KOPT-K1 (cell line): ENCODE measurements around the gene TMTC2.

Experiments
- H3K27ac ChIP-seq: fragments of 200-600 bp; sonication (generic); 2 replicates; pipeline ENCODE4 v1.5.1; 2016; ENCODE audit warnings: antibody characterized with exemption, mild to moderate bottlenecking, low read depth, low read length; ENCODE audit not compliant: poor library complexity, severe bottlenecking
- H3K36me3 ChIP-seq: fragments of 200-600 bp; sonication (generic); 2 replicates; pipeline ENCODE4 v1.5.1; 2017; ENCODE audit warnings: antibody characterized with exemption, mild to moderate bottlenecking, low read length, moderate library complexity; ENCODE audit not compliant: insufficient read depth
- H3K9me3 ChIP-seq: fragments of 200-600 bp; sonication (generic); 2 replicates; pipeline ENCODE4 v1.5.1; 2017; ENCODE audit warnings: antibody characterized with exemption, low read length, mild to moderate bottlenecking; ENCODE audit not compliant: insufficient read depth, poor library complexity, severe bottlenecking

Gene TMTC2

GRCh38 chr12:82961835-82962234 lies 275.1 kb downstream of the TMTC2 start:
- Histone ChIP-seq H3K9me3 (no peaks in the 10 kb centered on the region), H3K27ac (no peak overlapping the region), H3K36me3 (no peaks in the 10 kb centered on the region)

- H3K36me3 ChIP-seq, result no peaks in the 10 kb centered on the region
- no peak overlapping the region for H3K27ac ChIP-seq
Measured at GRCh38 chr12:82963956-82964355, 277.2 kb downstream of the TMTC2 start.

DNA sequence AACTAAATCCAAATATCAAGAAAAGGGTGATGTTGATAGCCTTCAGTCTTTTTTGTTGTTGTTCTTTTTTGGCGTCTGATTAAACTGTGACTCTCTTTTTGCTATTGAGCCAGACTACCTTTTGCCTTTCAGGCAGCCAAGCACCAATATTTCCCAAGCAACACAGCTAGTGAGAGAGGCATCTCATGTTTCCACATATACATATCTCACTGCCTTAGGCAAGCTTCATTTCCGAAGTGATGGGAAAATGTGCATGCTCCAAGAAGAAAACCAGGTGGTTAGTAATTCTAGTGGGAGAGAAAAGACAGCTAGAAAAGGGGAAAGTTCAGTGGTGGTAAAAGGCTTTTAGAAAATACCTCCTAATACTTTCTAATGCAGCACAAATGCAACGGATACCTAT lies 277.7 kb downstream of the TMTC2 start:
- Histone ChIP-seq H3K27ac (no peak overlapping the region), H3K36me3 (no peaks in the 10 kb centered on the region), H3K9me3 (no peaks in the 10 kb centered on the region)

More at GRCh38 chr12:82963956-82964355, 277.2 kb downstream of the TMTC2 start:
- H3K9me3 ChIP-seq, result no peaks in the 10 kb centered on the region

DNA sequence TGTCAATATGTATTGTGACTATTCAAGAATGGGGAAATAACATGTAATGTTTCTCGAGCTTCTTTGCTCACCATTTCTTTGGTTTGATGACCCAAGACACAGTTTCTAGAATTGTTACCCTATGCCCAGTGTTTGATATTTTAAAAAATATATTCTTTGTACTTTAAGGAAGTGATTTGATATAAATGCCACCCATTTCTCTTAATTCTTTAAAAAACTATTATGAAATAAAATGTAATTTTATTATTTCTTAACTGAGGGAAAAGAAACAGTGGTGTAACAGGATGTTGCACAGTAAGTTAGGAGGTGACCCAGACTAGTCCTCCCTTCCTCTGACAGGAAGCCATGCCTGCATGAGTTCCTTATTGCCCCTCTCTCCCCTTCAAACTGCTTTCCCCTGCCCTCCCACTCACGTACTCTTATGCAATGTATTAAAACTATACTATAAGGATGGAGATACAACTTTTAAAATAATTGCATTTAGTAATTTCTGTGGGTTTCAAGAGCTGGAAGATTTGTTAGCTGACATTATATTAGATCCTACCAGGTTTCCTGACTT lies 279.4 kb downstream of the TMTC2 start:
- no peaks in the 10 kb centered on the region for H3K9me3 ChIP-seq
- H3K36me3 ChIP-seq, result no peaks in the 10 kb centered on the region
- H3K27ac ChIP-seq, result no peak overlapping the region

GRCh38 chr12:82968631-82969367 lies 282.1 kb downstream of the TMTC2 start:
- Histone ChIP-seq H3K9me3 (no peaks in the 10 kb centered on the region), H3K36me3 (no peaks in the 10 kb centered on the region), H3K27ac (no peak overlapping the region)

DNA sequence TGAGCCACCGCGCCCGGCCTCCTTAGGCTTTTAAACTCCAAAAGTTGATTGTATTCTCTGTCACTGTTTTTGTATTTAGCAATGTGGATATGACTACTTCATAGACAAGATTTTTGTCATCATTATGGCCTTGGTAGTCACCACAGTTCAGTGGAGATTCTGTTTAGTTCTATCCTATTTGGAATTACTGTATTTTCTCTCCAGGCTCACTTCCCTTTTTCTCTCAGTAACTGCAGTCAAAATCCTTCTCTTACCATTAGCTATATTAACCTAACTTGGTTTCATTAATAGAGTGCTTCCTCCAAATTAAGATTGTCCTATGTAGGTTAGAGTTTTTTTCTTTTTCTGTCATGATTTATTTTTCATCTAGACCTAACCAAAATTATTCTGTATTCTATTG lies 283.9 kb downstream of the TMTC2 start:
- H3K36me3 ChIP-seq, result no peaks in the 10 kb centered on the region
- H3K9me3 ChIP-seq, result no peaks in the 10 kb centered on the region
- no peak overlapping the region for H3K27ac ChIP-seq

DNA sequence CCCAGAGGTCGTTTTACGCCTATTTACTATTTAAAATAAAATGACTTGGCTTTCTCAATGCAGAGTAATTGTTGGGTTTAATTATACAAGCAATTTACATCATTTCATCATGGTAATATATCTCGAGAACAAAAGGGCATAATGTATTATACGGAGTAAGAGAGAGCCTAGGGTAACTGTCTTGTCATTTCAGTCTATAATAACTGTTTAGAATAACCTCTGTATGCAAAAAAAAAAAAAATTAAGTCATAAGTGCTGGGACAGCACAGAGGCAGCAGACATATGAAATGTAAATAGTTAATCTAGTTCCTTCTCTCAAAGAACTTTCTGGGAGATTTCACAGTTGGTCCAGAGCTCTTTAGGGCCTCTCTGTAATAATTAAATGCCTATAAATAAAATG lies 284.9 kb downstream of the TMTC2 start:
- no peaks in the 10 kb centered on the region for H3K36me3 ChIP-seq
- no peaks in the 10 kb centered on the region for H3K9me3 ChIP-seq
- no peak overlapping the region for H3K27ac ChIP-seq

DNA sequence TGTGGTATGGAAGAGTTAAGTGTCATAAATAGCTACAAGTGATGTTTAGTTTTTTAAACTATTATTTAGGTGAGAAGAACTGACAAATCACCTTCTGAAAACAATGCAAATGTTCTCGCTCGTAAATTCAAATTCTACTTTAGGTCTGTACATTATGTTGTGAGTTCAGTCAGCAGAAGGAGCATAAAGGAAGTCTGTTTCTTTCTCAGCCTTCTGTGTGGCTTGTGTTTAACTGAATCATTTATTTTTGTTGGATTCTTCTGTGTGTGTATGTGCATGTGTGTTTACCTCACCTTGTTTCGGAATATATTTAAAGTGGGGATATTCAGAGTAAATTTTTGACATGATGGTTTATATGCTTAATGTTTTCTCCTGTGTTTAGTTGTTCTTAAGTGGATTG lies 285.9 kb downstream of the TMTC2 start:
- Histone ChIP-seq H3K9me3 (no peaks in the 10 kb centered on the region), H3K27ac (no peak overlapping the region), H3K36me3 (no peaks in the 10 kb centered on the region)

- H3K9me3 ChIP-seq, result no peaks in the 10 kb centered on the region
- H3K36me3 ChIP-seq, result no peaks in the 10 kb centered on the region
- no peak overlapping the region for H3K27ac ChIP-seq
Measured at GRCh38 chr12:82973592-82973991, 286.9 kb downstream of the TMTC2 start.

GRCh38 chr12:82981150-82981549 lies 294.4 kb downstream of the TMTC2 start:
- H3K27ac ChIP-seq, result no peak overlapping the region
- no peaks in the 10 kb centered on the region for H3K9me3 ChIP-seq
- no peaks in the 10 kb centered on the region for H3K36me3 ChIP-seq

DNA sequence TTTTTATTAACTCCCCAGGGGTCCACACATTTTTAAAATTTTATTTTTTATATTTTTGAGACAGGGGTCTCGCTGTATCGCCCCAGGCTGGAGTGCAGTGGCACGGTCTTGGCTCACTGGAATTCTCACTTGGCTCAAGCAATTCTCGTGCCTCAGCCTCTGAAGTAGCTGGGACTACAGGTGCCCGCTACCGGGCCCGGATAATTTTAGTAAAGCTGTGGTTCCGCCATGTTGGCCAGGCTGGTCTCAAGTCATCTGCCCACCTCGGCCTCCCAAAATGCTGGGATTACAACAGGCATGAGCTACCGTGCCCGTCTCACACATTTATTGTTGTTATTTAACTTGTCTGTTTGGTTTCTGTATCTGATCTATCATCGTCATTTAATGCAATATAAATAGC lies 307.4 kb downstream of the TMTC2 start:
- H3K36me3 ChIP-seq, result no peaks in the 10 kb centered on the region
- H3K27ac ChIP-seq, result no peak overlapping the region
- no peaks in the 10 kb centered on the region for H3K9me3 ChIP-seq

DNA sequence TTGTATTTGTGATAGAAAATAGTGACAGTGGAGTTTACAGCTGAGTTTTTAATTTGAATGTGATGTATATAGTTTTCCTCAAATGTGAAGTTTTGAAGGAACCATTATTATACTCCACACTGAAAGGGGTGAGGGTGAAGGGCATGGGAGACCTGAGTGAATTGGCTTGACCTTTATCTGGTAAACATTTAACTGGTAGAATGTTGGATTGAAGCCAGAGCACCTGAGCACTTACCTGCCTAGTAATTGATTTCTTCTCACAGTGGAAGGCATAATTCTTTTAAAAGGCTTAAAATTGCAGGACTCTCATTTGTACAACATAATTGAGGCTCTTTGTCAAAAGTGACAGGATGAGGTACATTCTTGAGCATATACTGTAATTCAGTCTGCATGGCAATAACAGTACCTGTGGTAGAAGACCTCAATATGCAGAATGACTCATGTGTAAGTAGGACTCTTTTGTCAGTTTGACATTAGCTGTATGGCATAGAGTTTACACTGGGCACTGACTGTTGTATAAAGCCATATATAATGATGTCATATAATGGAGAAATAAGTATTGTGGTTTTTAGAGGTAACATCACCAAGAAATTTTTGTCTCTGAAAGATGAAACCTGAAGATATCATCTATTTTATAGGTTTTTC lies 309.6 kb downstream of the TMTC2 start:
- Histone ChIP-seq H3K36me3 (no peaks in the 10 kb centered on the region), H3K27ac (no peak overlapping the region), H3K9me3 (no peaks in the 10 kb centered on the region)

- Histone ChIP-seq H3K9me3 (no peaks in the 10 kb centered on the region), H3K27ac (no peak overlapping the region), H3K36me3 (no peaks in the 10 kb centered on the region)
Measured at GRCh38 chr12:82998509-82998908, 311.8 kb downstream of the TMTC2 start.

DNA sequence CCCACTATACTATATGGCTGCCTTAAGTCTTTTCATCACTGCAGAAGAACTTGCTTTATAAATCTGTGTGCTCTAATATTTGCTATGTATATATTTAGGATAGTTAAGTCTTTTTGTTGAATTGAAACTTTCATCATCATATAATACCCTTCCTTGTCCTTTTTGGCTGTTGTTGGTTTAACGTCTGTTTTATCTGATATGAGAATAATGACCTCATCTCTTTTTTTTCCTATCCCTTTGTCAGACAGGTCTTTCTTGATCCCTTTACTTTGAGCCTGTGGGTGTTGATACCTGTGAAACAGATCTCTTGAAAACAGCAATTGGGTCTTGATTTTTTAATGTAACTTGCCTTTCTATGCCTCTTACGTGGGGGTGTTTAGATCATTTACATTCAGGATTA lies 316.3 kb downstream of the TMTC2 start:
- H3K27ac ChIP-seq, result no peak overlapping the region
- H3K36me3 ChIP-seq, result no peaks in the 10 kb centered on the region
- no peaks in the 10 kb centered on the region for H3K9me3 ChIP-seq

DNA sequence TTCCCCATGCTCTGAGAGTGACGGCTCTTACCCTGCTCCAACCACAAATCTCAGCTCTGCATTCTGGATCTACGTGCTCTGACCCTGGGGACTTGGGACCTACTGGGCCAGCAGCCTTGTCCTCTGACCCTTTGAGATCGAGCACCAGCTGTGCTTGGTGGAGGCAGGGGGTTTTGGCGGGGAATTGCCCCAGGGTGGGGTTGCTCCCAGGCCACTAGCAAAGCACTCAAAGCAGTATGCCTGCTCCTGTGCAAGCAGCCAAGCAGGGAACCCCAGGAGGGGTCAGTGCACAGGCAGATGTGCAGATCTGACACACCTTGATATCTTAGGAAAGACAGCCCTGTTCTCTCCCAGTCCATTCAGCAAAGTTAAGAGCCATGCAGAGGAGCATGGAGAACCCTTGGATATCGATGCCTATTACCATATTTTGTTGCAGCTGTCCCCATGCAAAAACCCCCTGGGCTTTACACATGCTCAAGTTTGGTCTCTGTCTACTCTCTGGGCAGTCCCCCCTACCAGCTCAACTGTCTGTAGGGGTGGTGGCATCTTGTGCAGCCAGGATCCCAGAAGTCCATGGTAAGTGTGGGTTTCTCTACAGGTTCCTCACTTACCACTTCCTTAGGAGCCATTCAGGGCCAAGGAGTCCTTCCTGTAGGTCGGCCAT lies 319.0 kb downstream of the TMTC2 start:
- no peaks in the 10 kb centered on the region for H3K36me3 ChIP-seq
- H3K27ac ChIP-seq, result no peak overlapping the region

More for the DNA sequence above, 319.0 kb downstream of the TMTC2 start:
- peaks cover 19% of the 10 kb centered on the region for H3K9me3 ChIP-seq
